Right lobe of liver (tissue), 6 donors: ENCODE data around the gene ABCC1. TPM values are rescaled to one million over a fixed set of nuclear protein-coding genes. Genes with fewer than 3 reads are reported as not detected.

ENCODE experiments used
- ATAC-seq, 4 donors: fragments of 200-7000 bp; cut with Tn5 transposase; one replicate each; pipeline ENCODE4 v1.9.1; 2020; ENCODE audit warnings: mild to moderate bottlenecking in 4 of 4, moderate library complexity in 4 of 4
- DNase-seq, 3 donors: peaks; one replicate each; pipeline ENCODE4 v3.0.0-alpha.2; 2020
- H3K27ac ChIP-seq, 3 donors: fragments of 200-600 bp; one replicate each; pipeline ENCODE4 v1.8.0; 2022
- H3K27me3 ChIP-seq, 2 donors: fragments of 200-600 bp; one replicate each; pipeline ENCODE4 v1.8.0; 2022
- H3K36me3 ChIP-seq, 4 donors: fragments of 200-600 bp; sonication (generic) in 1 of 4; one replicate each; pipeline versions ENCODE4 v1.5.1 to v1.8.0; 2017 to 2022; ENCODE audit warnings: control low read depth in 1 of 4
- H3K4me1 ChIP-seq, 4 donors: fragments of 200-600 bp; sonication (generic) in 1 of 4; one replicate each; pipeline versions ENCODE4 v1.5.1 to v1.8.0; 2017 to 2022; ENCODE audit warnings: control low read depth in 1 of 4
- H3K4me3 ChIP-seq, 3 donors: fragments of 200-600 bp; one replicate each; pipeline ENCODE4 v1.8.0; 2022
- H3K9me3 ChIP-seq, 4 donors: fragments of 200-600 bp; sonication (generic) in 1 of 4; one replicate each; pipeline versions ENCODE4 v1.5.1 to v1.8.0; 2017 to 2022; ENCODE audit warnings: control low read depth in 1 of 4
- CTCF ChIP-seq, 4 donors: fragments of 200-600 bp in 3 of 4; fragments of 450-650 bp in 1 of 4; IDR thresholded peaks; one replicate each; pipeline versions ENCODE4 v1.5.1 to v1.8.0; 2016 to 2022; ENCODE audit warnings: antibody characterized with exemption in 4 of 4, mild to moderate bottlenecking in 2 of 4
- POLR2A ChIP-seq: fragments of 450-650 bp; IDR thresholded peaks from one replicate; pipeline ENCODE4 v1.6.1; 2017; ENCODE audit warnings: antibody characterized with exemption, mild to moderate bottlenecking
- WGBS: methylation state at CpG from one replicate; pipeline ENCODE4 v1.1.6; 2018; ENCODE audit warnings: low coverage, low lambda C conversion rate; ENCODE audit not compliant: insufficient coverage; ENCODE audit errors: missing lambda C conversion rate; 5-methylcytosine and 5-hydroxymethylcytosine counted together
- intact Hi-C, 2 donors: fragments of 100-400 bp; cut with DNase I; formaldehyde crosslinking; loops; one replicate each; pipeline versions ENCODE4 v1.11.2 to v1.14.1; 2022
- total RNA-seq, 6 experiments: library from RNA; depleted of rRNA in 2 of 6; stranded (reverse); fragments of >200 nt in 2 of 6; fragmentation: NEBNext Ultra II Directional in 3 of 6; extraction: Animal tissue kit (Norgen Biotek cat#: 25700) in 3 of 6; gene quantifications; one replicate each; pipeline versions ENCODE4 v1.1.0 to v1.2.4, GENCODE V29; 2016 to 2023
- donor health status: DM: no; HTN: yes; CAD: no.
- donor health status: DM: no; HTN: no; CAD: no.
- donor health status: DM: no; HTN: no; CAD: no.
- donor health status: DM: no; HTN: yes; CAD: no.
- donor health status: DM: no; HTN: yes; CAD: no.

The ABCC1 gene
- total RNA-seq, 6 experiments from 2014 or later, result 1.9 to 6.7 (median 4.1) TPM

- peaks cover 0 to 3% (median 0%) of the 10 kb centered on the region in 4 donors for H3K36me3 ChIP-seq
- no peak overlapping the region for H3K27ac ChIP-seq
- intact Hi-C loops, result no loop called here
- peak in 1 of 4 donors; percentile 25 for ATAC-seq
- WGBS, result 49% methylated on average over 2 of the region's 2 CpGs
- no peaks in the 10 kb centered on the region for H3K9me3 ChIP-seq
- H3K4me3 ChIP-seq, result no peak overlapping the region
- H3K27me3 ChIP-seq, result no peaks in the 10 kb centered on the region
- no peak for DNase-seq
- no peaks in the 10 kb centered on the region for H3K4me1 ChIP-seq
- TF ChIP-seq CTCF (IDR thresholded peaks at IDR 0.05), result no peak
- no peak for TF ChIP-seq POLR2A
Measured at GRCh38 chr16:16045296-16045695, 95.9 kb downstream of the ABCC1 start.

- no peak for ATAC-seq
- Histone ChIP-seq H3K9me3 (no peaks in the 10 kb centered on the region), H3K27me3 (no peaks in the 10 kb centered on the region), H3K36me3 (peaks cover 0 to 3% (median 0%) of the 10 kb centered on the region in 4 donors), H3K4me3 (no peak overlapping the region), H3K4me1 (no peaks in the 10 kb centered on the region), H3K27ac (no peak overlapping the region)
- DNase-seq, result no peak
- WGBS, result 52% methylated on average over 7 of the region's 12 CpGs
- intact Hi-C loops, result no loop called here
- peak in 1 of 4 donors; percentile 8 for TF ChIP-seq CTCF (IDR thresholded peaks at IDR 0.05)
- no peak for TF ChIP-seq POLR2A
Measured at GRCh38 chr16:16045879-16046278, 96.5 kb downstream of the ABCC1 start.

- intact Hi-C loops, result no loop called here
- WGBS, result 86% methylated on average over 4 of the region's 11 CpGs
- Histone ChIP-seq H3K9me3 (no peaks in the 10 kb centered on the region), H3K4me1 (no peaks in the 10 kb centered on the region), H3K27me3 (no peaks in the 10 kb centered on the region), H3K36me3 (peaks cover 0 to 3% (median 0%) of the 10 kb centered on the region in 4 donors), H3K27ac (no peak overlapping the region), H3K4me3 (no peak overlapping the region)
- ATAC-seq, result no peak
- no peak for DNase-seq
- TF ChIP-seq CTCF (IDR thresholded peaks at IDR 0.05) (no peak), POLR2A (no peak)
Measured at GRCh38 chr16:16047761-16048160, 98.3 kb downstream of the ABCC1 start.

- Histone ChIP-seq H3K36me3 (peaks cover 0 to 3% (median 0%) of the 10 kb centered on the region in 4 donors), H3K4me3 (no peak overlapping the region), H3K4me1 (no peaks in the 10 kb centered on the region), H3K27ac (no peak overlapping the region), H3K27me3 (no peaks in the 10 kb centered on the region), H3K9me3 (no peaks in the 10 kb centered on the region)
- ATAC-seq, result no peak
- TF ChIP-seq CTCF (IDR thresholded peaks at IDR 0.05), result no peak
- TF ChIP-seq POLR2A, result no peak
- intact Hi-C loops, result no loop called here
- 86% methylated on average over 6 of the region's 6 CpGs for WGBS
- DNase-seq, result no peak
Measured at GRCh38 chr16:16048904-16049582, 99.6 kb downstream of the ABCC1 start.
